ENCODE results near the gene FAIM. TPM values are rescaled to one million over a fixed set of nuclear protein-coding genes. Genes with fewer than 3 reads are reported as not detected.

FAIM gene
- total RNA-seq, 3 donors from 2014 or later = 10.8 to 31.6 (median 14.9) TPM

DNA sequence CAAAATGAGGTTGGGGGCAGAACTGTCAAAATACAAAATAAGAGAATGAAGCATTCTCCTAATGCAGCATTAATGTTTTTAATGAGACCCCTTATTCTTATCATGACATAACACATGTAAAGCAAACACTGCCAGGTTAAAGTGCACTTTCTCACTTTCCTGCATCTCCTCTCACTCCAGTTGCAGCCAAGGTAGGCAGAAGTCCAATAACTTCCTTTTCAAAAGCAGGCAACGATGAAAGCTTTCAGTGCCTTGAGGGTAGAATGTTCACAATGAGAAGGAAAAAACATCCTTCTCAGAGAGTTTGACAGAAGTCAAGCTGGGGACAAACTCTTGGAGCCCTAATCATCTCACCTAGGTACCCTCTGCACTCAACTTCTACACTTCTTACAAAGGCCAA, 59.5 kb downstream of the FAIM start:
- Histone ChIP-seq H3K4me3 (no peak overlapping the region), H3K36me3 (no peaks in the 10 kb centered on the region), H3K27me3 (no peaks in the 10 kb centered on the region), H3K4me1 (no peaks in the 10 kb centered on the region), H3K27ac (no peak overlapping the region), H3K9me3 (no peaks in the 10 kb centered on the region)
- intact Hi-C loops (cut with DNase I; ENCODE audit: low total_unique reads) = no loop called here
- no peak for TF ChIP-seq POLR2AphosphoS5 (IDR thresholded peaks at IDR 0.05)
- no peak for TF ChIP-seq POLR2A (IDR thresholded peaks at IDR 0.05)
- TF ChIP-seq, protein P1, sequence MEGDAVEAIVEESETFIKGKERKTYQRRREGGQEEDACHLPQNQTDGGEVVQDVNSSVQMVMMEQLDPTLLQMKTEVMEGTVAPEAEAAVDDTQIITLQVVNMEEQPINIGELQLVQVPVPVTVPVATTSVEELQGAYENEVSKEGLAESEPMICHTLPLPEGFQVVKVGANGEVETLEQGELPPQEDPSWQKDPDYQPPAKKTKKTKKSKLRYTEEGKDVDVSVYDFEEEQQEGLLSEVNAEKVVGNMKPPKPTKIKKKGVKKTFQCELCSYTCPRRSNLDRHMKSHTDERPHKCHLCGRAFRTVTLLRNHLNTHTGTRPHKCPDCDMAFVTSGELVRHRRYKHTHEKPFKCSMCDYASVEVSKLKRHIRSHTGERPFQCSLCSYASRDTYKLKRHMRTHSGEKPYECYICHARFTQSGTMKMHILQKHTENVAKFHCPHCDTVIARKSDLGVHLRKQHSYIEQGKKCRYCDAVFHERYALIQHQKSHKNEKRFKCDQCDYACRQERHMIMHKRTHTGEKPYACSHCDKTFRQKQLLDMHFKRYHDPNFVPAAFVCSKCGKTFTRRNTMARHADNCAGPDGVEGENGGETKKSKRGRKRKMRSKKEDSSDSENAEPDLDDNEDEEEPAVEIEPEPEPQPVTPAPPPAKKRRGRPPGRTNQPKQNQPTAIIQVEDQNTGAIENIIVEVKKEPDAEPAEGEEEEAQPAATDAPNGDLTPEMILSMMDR (IDR thresholded peaks at IDR 0.05) = no peak
- DNase-seq (ENCODE audit: low spot score in 2 of 2) = no peak

DNA sequence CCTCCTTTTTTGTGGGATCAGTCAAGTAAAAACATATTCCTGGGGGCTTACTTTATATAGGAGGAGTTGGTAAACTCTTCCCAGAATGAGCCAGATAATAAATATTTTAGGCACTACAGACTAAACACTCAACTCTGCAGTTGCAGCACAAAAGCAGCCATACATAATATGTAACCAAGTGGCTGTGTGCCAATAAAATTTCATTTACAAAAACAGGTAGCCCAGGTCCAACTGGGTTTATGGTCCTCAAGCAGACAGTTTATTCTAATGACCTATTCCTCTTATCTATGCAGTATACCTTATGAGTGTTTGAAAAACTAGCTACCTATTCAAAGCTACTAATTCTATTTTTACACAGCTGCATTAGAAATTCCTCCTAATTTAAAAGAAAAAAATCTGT, 61.8 kb downstream of the FAIM start:
- Histone ChIP-seq H3K4me3 (no peak overlapping the region), H3K4me1 (no peaks in the 10 kb centered on the region), H3K27ac (no peak overlapping the region), H3K36me3 (peaks cover 4% of the 10 kb centered on the region), H3K9me3 (peaks cover 0 to 8% of the 10 kb centered on the region in 2 donors), H3K27me3 (no peaks in the 10 kb centered on the region)
- no peak for DNase-seq (ENCODE audit: low spot score in 2 of 2)
- TF ChIP-seq POLR2A (IDR thresholded peaks at IDR 0.05) = no peak
- TF ChIP-seq, protein P1 (IDR thresholded peaks at IDR 0.05) = no peak
- TF ChIP-seq POLR2AphosphoS5 (IDR thresholded peaks at IDR 0.05) = no peak
- intact Hi-C loops (cut with DNase I; ENCODE audit: low total_unique reads) = no loop called here

DNA sequence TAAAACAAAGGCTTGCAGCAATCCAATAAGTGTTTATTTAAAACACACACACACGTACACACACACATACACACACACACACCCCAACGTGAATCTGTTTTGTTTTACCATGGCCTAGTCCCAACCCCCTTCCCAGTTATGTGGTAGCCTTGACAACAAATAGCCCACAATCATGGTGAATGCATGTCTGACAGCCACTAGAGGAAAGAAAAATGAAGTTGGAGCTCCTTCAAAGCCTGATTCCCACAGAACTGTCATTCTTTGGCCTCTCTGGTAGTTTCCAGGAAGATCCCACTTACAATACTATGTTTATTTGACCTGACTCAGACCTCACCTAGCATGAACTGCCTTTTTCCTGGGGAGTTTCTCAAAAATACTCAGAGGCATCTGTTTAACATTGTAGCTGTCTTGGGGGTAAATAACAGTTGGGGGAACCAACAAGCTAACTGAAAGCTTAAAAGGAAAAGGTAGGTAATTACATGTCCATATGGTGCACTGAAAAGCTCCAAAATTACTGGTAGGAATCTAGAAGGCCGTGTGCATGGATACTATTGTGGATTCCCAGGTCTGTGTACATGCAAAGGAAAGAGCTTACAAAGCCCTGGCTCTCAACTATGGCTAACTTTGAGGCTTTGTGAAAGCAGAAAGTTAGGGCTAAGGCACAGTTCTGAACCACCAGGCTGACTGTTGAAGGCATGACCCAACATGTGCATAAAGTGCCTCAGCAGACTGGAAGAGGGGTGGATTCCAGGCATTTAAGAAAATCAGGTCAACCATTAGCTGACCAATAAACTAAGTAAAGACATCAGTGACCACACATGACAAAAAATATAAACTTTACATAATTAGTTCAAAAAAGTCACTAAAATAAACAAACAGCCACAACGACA, 65.3 kb downstream of the FAIM start:
- Histone ChIP-seq H3K4me3 (no peak overlapping the region), H3K4me1 (no peaks in the 10 kb centered on the region), H3K27ac (no peak overlapping the region), H3K27me3 (no peaks in the 10 kb centered on the region), H3K9me3 (peaks cover 0 to 17% of the 10 kb centered on the region in 2 donors), H3K36me3 (peaks cover 4% of the 10 kb centered on the region)
- intact Hi-C loops (cut with DNase I; ENCODE audit: low total_unique reads) = no loop called here
- TF ChIP-seq, protein P1 (IDR thresholded peaks at IDR 0.05) = no peak
- no peak for TF ChIP-seq POLR2AphosphoS5 (IDR thresholded peaks at IDR 0.05)
- no peak for TF ChIP-seq POLR2A (IDR thresholded peaks at IDR 0.05)
- no peak for DNase-seq (ENCODE audit: low spot score in 2 of 2)

DNA sequence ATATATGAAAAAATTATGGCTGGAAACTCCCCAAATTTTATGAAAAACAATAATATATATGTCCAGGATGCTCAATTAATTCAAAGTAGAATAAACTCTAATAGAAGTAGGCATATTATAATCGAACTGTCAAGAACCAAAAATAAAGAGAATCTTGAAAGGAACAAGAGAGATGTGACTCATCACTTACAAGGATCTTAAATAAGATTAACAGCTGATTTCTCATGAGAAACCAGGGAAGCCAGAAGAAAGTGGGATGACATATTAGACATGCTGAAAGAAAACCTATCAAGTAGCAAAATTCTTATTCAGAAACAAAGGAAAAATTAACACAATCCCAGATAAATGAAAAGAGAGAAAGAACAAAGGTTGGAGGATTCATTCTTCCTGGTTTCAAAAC, 66.8 kb downstream of the FAIM start:
- no peaks in the 10 kb centered on the region for H3K27me3 ChIP-seq
- TF ChIP-seq, protein P1 (IDR thresholded peaks at IDR 0.05) = no peak
- TF ChIP-seq POLR2A (IDR thresholded peaks at IDR 0.05) = no peak
- TF ChIP-seq POLR2AphosphoS5 (IDR thresholded peaks at IDR 0.05) = no peak
- no peak for DNase-seq (ENCODE audit: low spot score in 2 of 2)
- peaks cover 4% of the 10 kb centered on the region for H3K36me3 ChIP-seq
- peaks cover 0 to 17% of the 10 kb centered on the region in 2 donors for H3K9me3 ChIP-seq
- no peaks in the 10 kb centered on the region for H3K4me1 ChIP-seq
- no peak overlapping the region for H3K27ac ChIP-seq
- intact Hi-C loops (cut with DNase I; ENCODE audit: low total_unique reads) = no loop called here
- H3K4me3 ChIP-seq = no peak overlapping the region

DNA sequence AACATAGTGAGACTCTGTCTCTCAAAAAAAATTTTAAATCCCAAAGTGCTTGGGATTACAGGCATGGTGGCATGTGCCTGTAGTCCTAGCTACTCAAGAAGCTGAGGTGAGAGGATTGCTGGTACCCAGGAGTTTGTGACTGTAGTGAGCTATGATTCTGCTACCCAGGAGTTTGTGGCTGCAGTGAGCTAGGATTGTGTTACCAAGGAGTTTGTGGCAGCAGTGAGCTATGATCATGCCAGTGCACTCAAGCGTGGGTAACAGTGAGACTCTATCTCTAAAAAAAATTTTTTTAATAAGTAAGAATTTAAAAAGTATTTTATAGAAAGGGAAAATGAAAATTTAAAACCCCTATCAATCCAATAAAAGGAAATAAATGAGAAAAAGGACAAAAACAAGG, 69.5 kb downstream of the FAIM start:
- H3K4me3 ChIP-seq = no peak overlapping the region
- TF ChIP-seq POLR2AphosphoS5 (IDR thresholded peaks at IDR 0.05) (no peak), POLR2A (IDR thresholded peaks at IDR 0.05) (no peak)
- TF ChIP-seq, protein P1 (IDR thresholded peaks at IDR 0.05) = no peak
- DNase-seq (ENCODE audit: low spot score in 2 of 2) = no peak
- H3K4me1 ChIP-seq = no peaks in the 10 kb centered on the region
- no peak overlapping the region for H3K27ac ChIP-seq
- intact Hi-C loops (cut with DNase I; ENCODE audit: low total_unique reads) = no loop called here
- H3K9me3 ChIP-seq = peaks cover 0 to 17% of the 10 kb centered on the region in 2 donors
- H3K27me3 ChIP-seq = no peaks in the 10 kb centered on the region
- peaks cover 4% of the 10 kb centered on the region for H3K36me3 ChIP-seq
